Small intestine (tissue), 7 donors: ENCODE results near the gene VANGL1. TPM values are rescaled to one million over a fixed set of nuclear protein-coding genes. Genes with fewer than 3 reads are reported as not detected.

Experiments
- DNase-seq, 2 donors: peaks; one replicate each; pipeline versions ENCODE4 v3.0.0 to v3.0.0-alpha.2; 2013
- FAIRE-seq: peaks from 2 replicates; lab custom pipeline; 2012; peaks lifted over from hg19 to GRCh38; lab: Jason Lieb, UNC
- H3K27ac ChIP-seq, 3 donors: one replicate each; pipeline ENCODE4 v1.5.1; 2013; ENCODE audit warnings: low read length in 2 of 3, mild to moderate bottlenecking in 2 of 3, control low read depth in 1 of 3, inconsistent platforms in 1 of 3, low read depth in 1 of 3, moderate library complexity in 1 of 3
- H3K27me3 ChIP-seq, 3 donors: one replicate each; pipeline ENCODE4 v1.6.1; 2013; ENCODE audit warnings: low read length in 3 of 3, inconsistent platforms in 1 of 3; ENCODE audit not compliant: control insufficient read depth in 3 of 3, insufficient read depth in 3 of 3
- H3K36me3 ChIP-seq, 3 donors: one replicate each; pipeline ENCODE4 v1.6.1; 2013; ENCODE audit warnings: low read length in 3 of 3, inconsistent platforms in 1 of 3, low read depth in 1 of 3, mild to moderate bottlenecking in 1 of 3, moderate library complexity in 1 of 3; ENCODE audit not compliant: control insufficient read depth in 3 of 3, insufficient read depth in 2 of 3
- H3K4me1 ChIP-seq, 3 donors: one replicate each; pipeline ENCODE4 v1.6.1; 2013; ENCODE audit warnings: low read length in 2 of 3, inconsistent platforms in 1 of 3, low read depth in 1 of 3, mild to moderate bottlenecking in 1 of 3, moderate library complexity in 1 of 3; ENCODE audit not compliant: control insufficient read depth in 3 of 3, insufficient read depth in 2 of 3
- H3K4me3 ChIP-seq, 3 donors: one replicate each; pipeline ENCODE4 v1.5.1; 2013; ENCODE audit warnings: low read length in 3 of 3, control low read depth in 1 of 3, inconsistent platforms in 1 of 3, low read depth in 1 of 3, mild to moderate bottlenecking in 1 of 3, moderate library complexity in 1 of 3
- H3K9me3 ChIP-seq, 2 donors: one replicate each; pipeline ENCODE4 v1.6.1; 2013; ENCODE audit warnings: low read depth in 1 of 2, low read length in 1 of 2; ENCODE audit not compliant: control insufficient read depth in 2 of 2, insufficient read depth in 1 of 2
- WGBS, 3 donors: extraction: QIAGEN DNeasy Blood & Tissue Kit; methylation state at CpG; one replicate each; pipeline ENCODE4 v1.1.7; 2013; 5-methylcytosine and 5-hydroxymethylcytosine counted together
- polyA plus RNA-seq, 4 donors: library from polyadenylated mRNA; stranded (reverse) in 3 of 4; unstranded in 1 of 4; fragments of 200-250 nt in 3 of 4; fragments of 120-200 nt in 1 of 4; gene quantifications; one replicate each; pipeline versions ENCODE4 v1.2.1 to v1.2.3, GENCODE V29; 2013
- donor health status: healthy with polysubstance abuse.
- donor health status: control.
- donor health status: control.
- donor health status: Bipolar disorder and iron deficiency.
- donor health status: healthy.

The VANGL1 gene
- polyA plus RNA-seq, 4 donors: 0.54 to 7.4 (median 2.8) TPM

GRCh38 chr1:115685029-115685705 is 43.4 kb downstream of the VANGL1 start:
- Histone ChIP-seq H3K4me1 (no peaks in the 10 kb centered on the region), H3K9me3 (no peaks in the 10 kb centered on the region), H3K36me3 (peaks cover 0 to 28% (median 4%) of the 10 kb centered on the region in 3 donors), H3K27ac (no peak overlapping the region), H3K4me3 (no peak overlapping the region), H3K27me3 (no peaks in the 10 kb centered on the region)
- FAIRE-seq (no peak), DNase-seq (no peak)
- WGBS, 3 donors: 91 to 95% (median 95%) methylated on average over 14 of the region's 14 CpGs

DNA sequence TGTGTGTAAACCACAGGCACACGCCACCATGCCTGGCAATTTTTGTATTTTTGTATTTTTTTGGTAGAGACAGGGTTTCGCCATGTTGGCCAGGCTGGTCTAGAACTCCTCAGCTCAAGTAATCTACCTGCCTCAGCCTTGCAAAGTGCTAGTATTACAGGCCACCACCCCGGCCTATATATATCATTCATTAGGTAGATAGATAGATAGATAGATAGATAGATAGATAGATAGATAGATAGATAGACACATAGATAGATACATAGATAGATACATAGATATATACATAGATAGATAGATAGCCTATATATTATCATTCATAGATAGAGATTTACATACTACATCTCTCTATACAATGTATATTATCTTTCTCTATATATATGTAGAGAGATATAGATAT is 46.0 kb downstream of the VANGL1 start:
- H3K27me3 ChIP-seq: no peaks in the 10 kb centered on the region
- no peak overlapping the region for H3K27ac ChIP-seq
- H3K4me3 ChIP-seq: no peak overlapping the region
- H3K36me3 ChIP-seq: peaks cover 0 to 41% (median 6%) of the 10 kb centered on the region in 3 donors
- 90 to 93% (median 92%) methylated on average over 3 of the region's 3 CpGs for WGBS, 3 donors
- DNase-seq (no peak), FAIRE-seq (no peak)
- no peaks in the 10 kb centered on the region for H3K4me1 ChIP-seq
- no peaks in the 10 kb centered on the region for H3K9me3 ChIP-seq

DNA sequence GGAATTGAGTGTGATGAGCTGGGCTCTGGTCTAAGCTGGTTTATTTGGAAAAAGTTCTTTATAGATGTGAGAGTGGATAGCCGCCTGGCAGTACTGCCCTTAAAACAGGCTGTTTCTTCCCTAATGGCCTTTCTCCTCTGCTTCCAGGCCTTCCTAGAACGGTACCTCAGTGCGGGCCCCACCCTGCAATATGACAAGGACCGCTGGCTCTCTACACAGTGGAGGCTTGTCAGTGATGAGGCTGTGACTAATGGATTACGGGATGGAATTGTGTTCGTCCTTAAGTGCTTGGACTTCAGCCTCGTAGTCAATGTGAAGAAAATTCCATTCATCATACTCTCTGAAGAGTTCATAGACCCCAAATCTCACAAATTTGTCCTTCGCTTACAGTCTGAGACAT is 49.2 kb downstream of the VANGL1 start:
- no peaks in the 10 kb centered on the region for H3K4me1 ChIP-seq
- H3K36me3 ChIP-seq: peaks cover 0 to 21% (median 2%) of the 10 kb centered on the region in 3 donors
- FAIRE-seq (no peak), DNase-seq (no peak)
- WGBS, 3 donors: 79 to 91% (median 84%) methylated on average over 8 of the region's 8 CpGs
- H3K4me3 ChIP-seq: no peak overlapping the region
- no peaks in the 10 kb centered on the region for H3K27me3 ChIP-seq
- no peaks in the 10 kb centered on the region for H3K9me3 ChIP-seq
- no peak overlapping the region for H3K27ac ChIP-seq

- no peaks in the 10 kb centered on the region for H3K4me1 ChIP-seq
- H3K36me3 ChIP-seq: peaks cover 0 to 21% (median 2%) of the 10 kb centered on the region in 3 donors
- no peak for FAIRE-seq
- no peak overlapping the region for H3K4me3 ChIP-seq
- no peak for DNase-seq
- H3K27ac ChIP-seq: no peak overlapping the region
- 92 to 97% (median 94%) methylated on average over 4 of the region's 4 CpGs for WGBS, 3 donors
- no peaks in the 10 kb centered on the region for H3K27me3 ChIP-seq
- no peaks in the 10 kb centered on the region for H3K9me3 ChIP-seq
Measured at GRCh38 chr1:115692224-115692623, 50.5 kb downstream of the VANGL1 start.

DNA sequence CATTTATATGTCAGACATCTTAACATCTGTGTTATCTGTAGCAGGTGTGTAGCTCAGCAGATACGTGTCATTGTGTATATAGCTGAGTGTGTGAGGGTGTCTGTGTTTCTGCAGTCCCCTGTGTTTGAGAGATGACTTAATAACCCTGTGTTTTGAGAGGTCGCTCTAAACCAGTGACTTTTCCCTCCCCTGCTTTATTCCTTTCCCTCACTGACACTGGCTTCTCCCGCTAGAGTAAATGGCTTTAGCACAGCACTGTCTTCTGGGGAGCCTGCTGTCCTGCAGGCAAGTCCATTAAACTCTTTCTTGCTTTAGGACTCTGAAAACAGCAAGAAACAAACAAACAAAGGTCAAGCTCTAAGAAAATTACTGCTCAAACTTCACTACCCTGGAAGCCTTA is 53.0 kb downstream of the VANGL1 start:
- 88 to 94% (median 90%) methylated on average over 3 of the region's 3 CpGs for WGBS, 3 donors
- Histone ChIP-seq H3K9me3 (no peaks in the 10 kb centered on the region), H3K36me3 (peaks cover 0 to 21% (median 4%) of the 10 kb centered on the region in 3 donors), H3K4me1 (no peaks in the 10 kb centered on the region), H3K27me3 (no peaks in the 10 kb centered on the region), H3K4me3 (no peak overlapping the region), H3K27ac (no peak overlapping the region)
- FAIRE-seq: no peak
- no peak for DNase-seq

- H3K27me3 ChIP-seq: no peaks in the 10 kb centered on the region
- no peak for DNase-seq
- no peak overlapping the region for H3K27ac ChIP-seq
- WGBS, 3 donors: 58 to 79% (median 64%) methylated on average over 1 of the region's 1 CpG
- no peak for FAIRE-seq
- H3K36me3 ChIP-seq: peaks cover 0 to 2% (median under 1%) of the 10 kb centered on the region in 3 donors
- H3K9me3 ChIP-seq: no peaks in the 10 kb centered on the region
- no peaks in the 10 kb centered on the region for H3K4me1 ChIP-seq
- no peak overlapping the region for H3K4me3 ChIP-seq
Measured at GRCh38 chr1:115697619-115698018, 55.8 kb downstream of the VANGL1 start.

- Histone ChIP-seq H3K27ac (no peak overlapping the region), H3K9me3 (no peaks in the 10 kb centered on the region), H3K4me1 (no peaks in the 10 kb centered on the region), H3K36me3 (peaks cover 0 to 2% (median 0%) of the 10 kb centered on the region in 3 donors), H3K27me3 (no peaks in the 10 kb centered on the region), H3K4me3 (no peak overlapping the region)
- WGBS, 3 donors: 77 to 91% (median 86%) methylated on average over 3 of the region's 3 CpGs
- FAIRE-seq: no peak
- no peak for DNase-seq
Measured at GRCh38 chr1:115701090-115701489, 59.3 kb downstream of the VANGL1 start.

DNA sequence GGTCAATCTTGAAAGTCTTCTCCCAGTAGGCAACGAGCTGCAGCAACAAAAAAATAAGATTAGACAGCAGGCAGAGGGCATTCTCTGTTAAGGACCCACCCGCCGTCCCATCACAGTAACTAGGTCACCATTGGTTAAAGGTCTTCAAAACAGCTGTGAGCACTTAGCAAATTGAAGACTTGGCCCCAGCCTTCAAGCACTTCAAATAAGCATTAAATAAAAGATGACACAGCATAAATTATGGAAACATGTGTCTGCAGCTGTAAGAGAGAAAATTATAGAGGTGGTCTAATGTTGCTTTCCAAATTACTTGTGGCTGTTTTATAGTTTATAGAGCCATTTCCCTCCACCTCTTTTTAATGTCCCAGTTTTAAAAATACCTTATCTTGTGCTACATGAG is 61.2 kb downstream of the VANGL1 start:
- Histone ChIP-seq H3K36me3 (peaks cover 0 to 2% (median 0%) of the 10 kb centered on the region in 3 donors), H3K27ac (no peak overlapping the region), H3K4me1 (no peaks in the 10 kb centered on the region), H3K27me3 (no peaks in the 10 kb centered on the region), H3K9me3 (no peaks in the 10 kb centered on the region), H3K4me3 (no peak overlapping the region)
- FAIRE-seq: no peak
- no peak for DNase-seq
- WGBS, 3 donors: 45 to 56% (median 55%) methylated on average over 3 of the region's 3 CpGs
